Stimulated activated CD4-positive, alpha-beta T cell treated with anti-CD3 and anti-CD28 coated beads, Interleukin-15, amount 100 ng/mL, for 24 hours (primary cell): ENCODE data around the gene DHX9.

Experiments used
- DNase-seq: peaks from one replicate; pipeline ENCODE4 v3.0.0-alpha.2; 2020

Gene DHX9

DNA sequence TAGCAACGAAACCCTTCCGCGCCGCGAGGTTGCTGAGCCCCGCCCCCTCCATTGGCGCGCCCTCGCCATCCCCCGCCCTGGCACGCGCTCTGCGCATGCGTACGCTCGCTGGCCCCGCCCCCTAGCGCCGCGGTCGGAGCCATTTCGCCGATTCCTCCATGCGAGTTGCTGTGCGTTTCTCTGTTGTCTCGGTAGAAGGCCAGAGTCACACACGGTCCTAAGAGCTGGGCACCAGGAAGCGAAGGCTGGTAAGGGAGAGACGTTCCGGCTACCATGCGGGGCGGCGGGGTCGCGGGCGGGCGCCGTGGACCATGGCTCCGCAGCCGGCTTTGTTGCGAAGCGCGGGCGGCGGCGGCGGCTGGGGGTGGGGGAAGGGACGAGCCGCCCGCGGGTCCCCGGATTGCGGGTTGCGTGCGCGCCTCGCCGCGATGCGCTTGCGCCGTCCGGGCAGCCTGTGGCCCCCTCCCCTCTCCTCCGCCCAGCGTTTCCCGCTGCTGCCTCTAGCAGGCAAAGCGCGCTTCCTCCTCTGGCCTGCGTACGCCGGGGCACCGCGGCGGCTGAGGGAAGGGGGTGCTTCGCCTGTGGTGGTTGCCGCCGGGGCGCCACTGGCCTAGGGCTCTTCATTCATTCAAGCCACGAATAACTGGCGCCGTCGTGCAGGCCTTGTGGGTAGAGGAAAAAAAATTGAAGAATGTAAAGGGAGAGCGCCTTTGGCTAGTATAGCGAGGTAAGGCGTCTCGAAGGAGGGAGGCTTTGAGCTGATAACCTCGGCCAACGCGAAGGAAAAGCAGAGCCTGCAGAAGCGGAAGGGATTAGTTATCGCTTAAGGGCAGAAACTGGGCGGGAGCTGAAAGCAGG, at the start of gene DHX9:
TSS of gene DHX9 (plus strand) at position 139 of the 858 bp plus-strand sequence. CDS start 3,220 bp downstream, outside the sequence.
- peak; percentile 94 for DNase-seq

GRCh38 chr1:182791281-182792179, 47.6 kb upstream of the DHX9 start:
- DNase-seq = no peak

- DNase-seq = no peak
Measured at GRCh38 chr1:182794091-182794490, 45.1 kb upstream of the DHX9 start.

GRCh38 chr1:182794676-182795201, 44.4 kb upstream of the DHX9 start:
- no peak for DNase-seq

DNA sequence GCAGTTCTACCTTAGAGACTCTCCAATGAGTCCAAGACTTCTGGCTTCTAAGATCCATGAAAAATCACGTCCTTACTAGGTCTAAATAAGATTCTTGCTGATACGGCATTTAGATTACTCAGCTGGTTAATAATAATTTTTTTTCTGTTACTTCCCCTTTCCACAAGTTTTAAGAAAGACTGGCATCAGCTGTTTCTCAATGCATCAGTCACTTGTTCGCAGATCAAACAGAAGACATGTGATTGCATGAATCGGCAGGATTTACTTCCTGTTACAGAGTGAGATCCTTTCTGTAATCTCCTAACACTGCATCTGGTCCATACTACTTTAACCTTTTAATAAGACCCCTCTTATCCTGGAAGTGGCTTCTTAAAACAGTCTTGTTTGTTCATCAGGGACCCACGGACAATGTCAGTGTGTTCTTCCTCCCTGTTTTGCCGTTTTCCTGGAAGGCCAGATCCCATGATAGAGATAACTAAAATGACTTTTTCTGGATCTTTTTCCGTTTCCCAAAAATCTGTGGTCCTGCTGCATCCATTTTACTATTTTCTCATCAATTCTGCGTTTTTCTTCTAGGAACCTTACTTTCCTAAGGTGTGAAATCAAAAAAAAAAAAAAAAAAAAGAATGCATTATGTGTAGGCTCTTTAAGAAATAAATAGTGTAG, 43.5 kb upstream of the DHX9 start:
- no peak for DNase-seq

DNA sequence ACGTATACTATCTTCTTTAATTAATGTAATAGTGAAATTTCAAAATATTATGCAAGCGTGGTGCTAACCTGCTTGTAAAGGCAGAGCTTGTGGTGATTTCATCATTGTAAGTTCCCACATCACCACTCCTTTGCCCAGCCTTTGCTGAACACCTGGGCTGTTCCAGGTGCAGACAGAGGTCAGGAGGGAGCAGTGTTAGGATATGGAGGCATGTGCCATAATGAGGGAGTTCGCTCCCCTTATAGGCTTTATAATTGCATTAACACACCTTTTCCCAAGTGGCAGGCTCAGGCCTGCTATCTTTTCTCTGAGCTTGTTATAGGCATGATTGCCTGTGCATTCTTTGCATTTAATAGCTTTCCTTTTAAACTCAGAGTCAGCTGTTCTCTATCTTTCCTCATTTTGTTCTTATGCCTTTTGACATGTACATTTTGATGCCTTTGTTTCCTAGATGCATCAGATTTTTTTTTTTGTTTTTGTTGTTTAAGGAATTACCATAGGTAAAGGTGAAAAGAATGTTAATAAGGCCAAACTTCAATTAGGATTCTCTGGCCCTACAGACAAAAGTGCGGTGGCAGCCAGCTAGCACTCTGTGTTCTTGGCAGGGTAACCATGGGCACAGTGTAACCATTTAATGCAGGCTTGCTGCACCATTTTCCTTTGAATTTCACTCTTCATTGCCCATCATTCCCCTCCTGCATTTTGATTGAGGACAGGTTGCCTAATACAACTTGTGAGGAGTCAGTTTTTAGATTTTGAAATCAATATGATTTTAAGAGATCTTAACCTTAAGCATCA, 36.9 kb upstream of the DHX9 start:
- DNase-seq = no peak

GRCh38 chr1:182803846-182804245, 35.3 kb upstream of the DHX9 start:
- no peak for DNase-seq

DNA sequence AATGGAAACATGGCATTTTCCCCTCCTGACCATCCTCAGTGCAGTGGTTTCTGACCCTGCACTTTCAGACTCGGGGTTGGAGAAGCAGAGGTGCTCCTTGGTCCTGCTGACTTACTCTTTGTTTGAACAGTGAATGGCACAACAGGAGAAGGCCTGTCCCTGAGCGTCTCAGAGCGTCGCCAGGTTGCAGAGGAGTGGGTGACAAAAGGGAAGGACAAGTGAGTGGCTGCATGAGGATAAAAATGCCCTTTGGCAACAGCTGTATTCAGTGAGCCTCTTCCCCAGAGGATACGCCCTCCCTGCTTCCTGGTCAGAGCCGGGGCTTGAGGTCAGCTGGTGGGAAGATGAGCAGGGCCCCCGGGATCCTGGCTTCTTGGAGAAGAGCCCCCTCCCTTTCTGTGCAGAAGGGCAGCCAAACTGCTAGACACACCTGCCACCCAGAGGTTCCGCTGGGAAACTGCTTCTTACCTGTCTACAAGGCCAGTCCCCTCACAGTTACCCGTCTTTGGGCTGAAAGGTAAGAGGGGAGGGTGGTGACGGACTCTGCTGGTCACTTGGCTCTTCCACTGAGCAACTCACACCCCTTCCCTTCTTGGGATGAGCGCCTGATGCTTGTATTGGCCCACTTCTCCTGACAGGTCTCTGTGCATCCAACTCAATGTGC, 33.0 kb upstream of the DHX9 start:
- no peak for DNase-seq

DNA sequence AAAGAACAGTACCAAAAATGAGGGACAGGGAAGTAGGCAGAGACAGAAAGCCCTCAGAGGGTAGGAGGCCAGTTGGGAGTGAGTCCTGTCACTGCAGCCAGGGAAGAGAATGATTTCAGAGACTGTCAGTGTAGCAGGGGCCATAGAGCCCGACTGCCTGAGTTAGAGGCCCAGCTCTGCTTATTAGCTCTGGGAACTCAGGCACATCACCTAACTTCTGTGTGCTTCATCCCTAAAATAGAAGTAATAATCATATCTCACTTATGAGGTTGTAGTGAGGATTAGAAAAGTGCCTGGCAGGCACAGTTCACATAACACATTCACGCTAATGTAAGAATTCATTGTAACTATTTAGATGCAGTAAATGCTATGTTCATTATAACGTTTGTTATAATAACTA, 31.2 kb upstream of the DHX9 start:
- DNase-seq = no peak

GRCh38 chr1:182809414-182809957, 29.7 kb upstream of the DHX9 start:
- no peak for DNase-seq

GRCh38 chr1:182811975-182812722, 27.0 kb upstream of the DHX9 start:
- DNase-seq = no peak

- no peak for DNase-seq
Measured at GRCh38 chr1:182816863-182817262, 22.3 kb upstream of the DHX9 start.

DNA sequence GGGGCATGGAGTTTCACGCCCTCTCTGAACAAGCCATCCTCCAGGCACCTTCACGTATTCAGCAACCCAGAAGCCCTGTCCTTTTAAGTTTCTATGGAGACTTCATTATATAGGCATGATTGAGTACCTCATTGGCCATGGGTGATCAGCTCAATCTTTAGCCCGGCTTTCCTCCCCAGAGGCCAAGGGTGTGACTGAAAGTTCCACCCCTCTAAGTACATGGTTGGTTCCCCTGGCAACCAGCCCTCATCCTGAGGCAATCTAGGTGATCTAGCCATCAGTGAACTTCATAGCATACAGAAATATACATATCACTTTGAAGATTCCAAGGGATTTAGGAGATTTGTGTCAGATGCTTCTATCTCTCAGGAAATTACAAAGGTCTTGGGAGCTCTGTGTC, 21.3 kb upstream of the DHX9 start:
- DNase-seq = no peak

DNA sequence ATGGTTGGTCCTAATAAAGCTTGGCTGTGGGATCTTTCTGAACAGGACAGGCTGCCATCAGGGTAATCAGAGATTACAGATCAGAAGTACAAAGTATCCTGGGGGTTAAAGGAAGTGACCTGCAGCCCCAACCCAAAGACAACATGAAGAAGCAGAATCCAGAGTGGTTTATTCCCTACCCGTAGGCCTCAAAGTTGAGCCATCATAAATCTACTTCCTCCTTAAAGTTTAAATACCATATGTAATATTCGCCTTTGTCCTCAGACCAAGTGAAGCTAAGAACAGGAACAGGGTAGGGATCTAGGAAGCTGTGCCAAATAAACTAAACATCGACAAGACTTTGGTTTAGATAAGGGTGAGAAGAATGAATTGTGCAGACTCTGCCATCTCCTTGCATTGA, 15.9 kb upstream of the DHX9 start:
- no peak for DNase-seq

DNA sequence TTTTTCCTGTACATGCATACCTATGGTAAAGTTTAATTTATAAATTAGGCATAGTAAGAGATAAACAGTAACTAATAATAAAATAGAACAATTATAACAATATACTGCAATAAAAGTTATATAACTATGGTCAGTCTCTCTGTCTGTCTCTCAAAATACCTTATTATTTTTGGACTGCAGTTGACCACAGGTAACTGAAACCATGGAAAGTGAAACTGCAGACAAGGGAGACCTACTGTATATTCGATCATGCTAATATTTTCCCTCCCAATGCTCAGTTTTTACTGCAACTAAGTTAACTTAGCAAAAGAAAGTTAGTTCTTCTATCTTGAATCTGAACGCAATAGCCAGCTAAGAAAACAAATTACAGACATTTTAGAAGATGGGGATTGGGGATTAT, 12.3 kb upstream of the DHX9 start:
- DNase-seq = no peak

- no peak for DNase-seq
Measured at GRCh38 chr1:182829285-182829932, 9.7 kb upstream of the DHX9 start.

GRCh38 chr1:182833271-182833670, 5.9 kb upstream of the DHX9 start:
- DNase-seq = no peak

DNA sequence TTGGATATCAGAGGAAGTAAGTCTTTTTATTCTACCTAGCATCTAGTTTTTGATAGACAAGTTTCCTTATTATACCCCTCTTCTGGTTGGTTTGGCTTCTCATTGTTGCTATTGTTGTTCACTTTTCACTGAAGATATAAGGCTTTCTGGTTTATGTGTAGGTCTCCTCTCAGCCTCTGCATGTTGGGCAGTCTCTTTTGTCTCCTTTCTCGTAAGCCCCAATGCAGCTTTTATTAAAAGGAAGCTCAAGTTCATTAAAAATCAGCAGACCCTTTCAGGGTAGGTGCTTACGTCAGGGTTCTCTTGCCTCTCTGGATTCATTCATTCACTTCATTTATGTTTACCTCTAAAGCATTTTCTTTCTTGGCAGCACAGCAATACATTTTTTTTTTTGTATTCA, 4.8 kb upstream of the DHX9 start:
- DNase-seq = no peak

DNA sequence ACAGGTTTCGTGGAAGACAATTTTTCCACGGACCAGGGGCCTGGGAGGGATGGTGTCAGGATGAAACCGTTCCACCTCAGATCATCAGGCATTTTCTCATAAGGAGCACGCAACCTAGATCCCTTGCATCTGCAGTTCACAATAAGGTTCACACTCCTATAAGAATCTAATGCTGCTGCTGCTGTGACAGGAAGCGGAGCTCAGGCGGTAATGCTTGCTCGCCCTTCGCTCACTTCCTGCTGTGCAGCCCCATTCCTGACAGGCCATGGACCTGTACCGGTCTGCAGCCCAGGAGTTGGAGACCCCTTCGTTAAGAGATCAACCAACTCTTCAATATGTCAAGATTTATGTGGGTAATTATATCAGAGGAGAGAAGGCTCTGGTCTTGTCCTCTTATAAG, 3.3 kb upstream of the DHX9 start:
- no peak for DNase-seq

- no peak for DNase-seq
Measured at GRCh38 chr1:182841368-182841988, 2.3 kb downstream of the DHX9 start.
